GM23338 (cell line): ENCODE measurements around the gene FHAD1. TPM values are rescaled to one million over a fixed set of nuclear protein-coding genes. Genes with fewer than 3 reads are reported as not detected.

ENCODE experiments used
- ATAC-seq: fragments of 200-7000 bp; cut with Tn5 transposase; 3 replicates; pipeline ENCODE4 v1.9.1; 2020
- DNase-seq: peaks from one replicate; pipeline ENCODE4 v3.0.0-alpha.2; 2015; ENCODE audit warnings: low spot score
- H2AFZ ChIP-seq: fragments of 200-600 bp; sonication (generic); 2 replicates; pipeline ENCODE4 v1.8.0; 2016; ENCODE audit warnings: antibody characterized with exemption, mild to moderate bottlenecking, moderate library complexity
- H3F3A ChIP-seq: fragments of 200-600 bp; sonication (generic); replicated peaks from 2 replicates; pipeline ENCODE4 v1.8.0; 2017; ENCODE audit warnings: antibody characterized with exemption, mixed run types, low read depth
- H3K27ac ChIP-seq: fragments of 200-600 bp; sonication (generic); 2 replicates; pipeline ENCODE4 v1.6.1; 2016; ENCODE audit warnings: low read depth
- H3K27me3 ChIP-seq: fragments of 200-600 bp; sonication (generic); 2 replicates; pipeline ENCODE4 v1.8.0; 2016; ENCODE audit warnings: mild to moderate bottlenecking, mixed run types, moderate library complexity; ENCODE audit not compliant: insufficient read depth
- H3K36me3 ChIP-seq: fragments of 200-600 bp; sonication (generic); 2 replicates; pipeline ENCODE4 v1.8.0; 2016; ENCODE audit warnings: mild to moderate bottlenecking; ENCODE audit not compliant: insufficient read depth
- H3K4me1 ChIP-seq: fragments of 200-600 bp; sonication (generic); 2 replicates; pipeline ENCODE4 v1.8.0; 2016; ENCODE audit warnings: mild to moderate bottlenecking, moderate library complexity; ENCODE audit not compliant: insufficient read depth
- H3K4me2 ChIP-seq: fragments of 200-600 bp; sonication (generic); 2 replicates; pipeline ENCODE4 v1.7.1; 2017; ENCODE audit warnings: mixed run types
- H3K4me3 ChIP-seq: fragments of 200-600 bp; sonication (generic); 2 replicates; pipeline ENCODE4 v1.6.1; 2016; ENCODE audit warnings: mixed run types
- H3K79me2 ChIP-seq: fragments of 200-600 bp; sonication (generic); replicated peaks from 2 replicates; pipeline ENCODE4 v1.8.0; 2017; ENCODE audit warnings: mild to moderate bottlenecking; ENCODE audit not compliant: insufficient read depth
- H3K9me2 ChIP-seq: fragments of 200-600 bp; sonication (generic); 2 replicates; pipeline ENCODE4 v1.8.0; 2017; ENCODE audit not compliant: insufficient read depth
- H4K20me1 ChIP-seq: fragments of 200-600 bp; sonication (generic); replicated peaks from 2 replicates; pipeline ENCODE4 v1.8.0; 2017; ENCODE audit warnings: mild to moderate bottlenecking; ENCODE audit not compliant: insufficient read depth
- H3K27ac Mint-ChIP-seq: 2 replicates; pipeline ENCODE4 v1.8.0; 2020; ENCODE audit warnings: inconsistent platforms, mild to moderate bottlenecking, moderate library complexity, mixed read lengths
- H3K27me3 Mint-ChIP-seq: 3 replicates; pipeline ENCODE4 v1.8.0; 2022; ENCODE audit warnings: low read depth, mild to moderate bottlenecking, moderate library complexity, mixed read lengths, inconsistent platforms; ENCODE audit not compliant: insufficient read depth, poor library complexity
- H3K36me3 Mint-ChIP-seq: 3 replicates; pipeline ENCODE4 v1.8.0; 2021; ENCODE audit warnings: low read depth, mild to moderate bottlenecking, inconsistent platforms, moderate library complexity, mixed read lengths
- H3K4me1 Mint-ChIP-seq: 3 replicates; pipeline ENCODE4 v1.8.0; 2020; ENCODE audit warnings: mild to moderate bottlenecking, inconsistent platforms, mixed read lengths
- H3K4me3 Mint-ChIP-seq: 3 replicates; pipeline ENCODE4 v1.8.0; 2021; ENCODE audit warnings: moderate library complexity, mild to moderate bottlenecking, inconsistent platforms, mixed read lengths
- H3K9me3 Mint-ChIP-seq: 3 replicates; pipeline ENCODE4 v1.8.0; 2020; ENCODE audit warnings: moderate library complexity, mild to moderate bottlenecking, inconsistent platforms, mixed read lengths
- CREB1 ChIP-seq: fragments of 250-450 bp; sonication (Bioruptor Pico); IDR thresholded peaks from 2 replicates; pipeline ENCODE4 v1.5.0; 2020; ENCODE audit warnings: low read depth, mild to moderate bottlenecking, moderate library complexity
- CTCF ChIP-seq, 2 experiments: fragments of 200-600 bp in 1 of 2; sonication (generic) in 1 of 2; conservative IDR thresholded peaks; 2 replicates each; pipeline versions ENCODE4 v1.5.1 to v1.6.1; 2016 to 2017; ENCODE audit warnings: antibody characterized with exemption in 2 of 2, low read depth in 2 of 2, mild to moderate bottlenecking in 2 of 2, moderate library complexity in 1 of 2
- ETS1 ChIP-seq: IDR thresholded peaks from 2 replicates; pipeline ENCODE4 v1.6.1; 2016; ENCODE audit warnings: antibody characterized with exemption
- EZH2 ChIP-seq: fragments of 200-600 bp; sonication (generic); IDR thresholded peaks from one replicate; pipeline ENCODE4 v1.8.0; 2017; ENCODE audit warnings: antibody characterized with exemption, mild to moderate bottlenecking, low read depth; ENCODE audit not compliant: unreplicated experiment
- EZH2phosphoT487 ChIP-seq: fragments of 200-600 bp; sonication (generic); IDR thresholded peaks from one replicate; pipeline ENCODE4 v1.8.1; 2018; ENCODE audit warnings: antibody characterized with exemption; ENCODE audit not compliant: unreplicated experiment
- NANOG ChIP-seq: IDR thresholded peaks from 2 replicates; pipeline ENCODE4 v1.6.1; 2016; ENCODE audit warnings: antibody characterized with exemption, borderline replicate concordance
- POLR2AphosphoS5 ChIP-seq: IDR thresholded peaks from 2 replicates; pipeline ENCODE4 v1.6.1; 2016; ENCODE audit warnings: antibody characterized with exemption, low read depth
- ZNF114 ChIP-seq: fragments of 250-450 bp; sonication (Bioruptor Pico); IDR thresholded peaks from 2 replicates; pipeline ENCODE4 v1.5.0; 2020; ENCODE audit warnings: mild to moderate bottlenecking, moderate library complexity
- ZNF331 ChIP-seq: fragments of 250-450 bp; sonication (Bioruptor Pico); IDR thresholded peaks from 2 replicates; pipeline ENCODE4 v1.5.0; 2020; ENCODE audit warnings: low read depth, mild to moderate bottlenecking, moderate library complexity
- ZNF462 ChIP-seq: fragments of 250-450 bp; sonication (Bioruptor Pico); IDR thresholded peaks from 2 replicates; pipeline ENCODE4 v1.5.0; 2020; ENCODE audit warnings: mild to moderate bottlenecking, moderate library complexity
- polyA plus RNA-seq: library from polyadenylated mRNA; unstranded; fragments of >200 nt; fragmentation: Nextera tagmentation; extraction: Ambion mirVana; gene quantifications from 2 replicates; pipeline ENCODE4 v1.2.1, GENCODE V29; 2016
- total RNA-seq: library from RNA; depleted of rRNA; stranded (reverse); fragments of >200 nt; shearing (Covaris generic); gene quantifications from 2 replicates; pipeline ENCODE4 v1.2.3, GENCODE V29; 2014

FHAD1 gene
- total and polyA plus RNA-seq, 2 experiments from 2014 or later = 1.8 to 3.3 TPM

- TF ChIP-seq NANOG (no peak), ZNF114 (no peak), CREB1 (CRISPR knock-in tag) (no peak)
These were observed 181.9 kb downstream of the FHAD1 start (continued) for GRCh38 chr1:15428815-15429435.

GRCh38 chr1:15429701-15430149 is 182.7 kb downstream of the FHAD1 start:
- no peaks in the 10 kb centered on the region for H3K9me2 ChIP-seq
- ATAC-seq (no peak), DNase-seq (no peak)
- no peaks in the 10 kb centered on the region for H3K79me2 ChIP-seq
- H3K36me3 Mint-ChIP-seq = no peaks in the 10 kb centered on the region; the same call in 2 of the 3 replicates
- H3K4me2 ChIP-seq = no peak overlapping the region
- H3K27me3 ChIP-seq = no peaks in the 10 kb centered on the region
- no peak overlapping the region for H3K4me3 Mint-ChIP-seq
- H3F3A ChIP-seq = no peaks in the 10 kb centered on the region
- peaks cover 12% of the 10 kb centered on the region for H3K27me3 Mint-ChIP-seq
- TF ChIP-seq CTCF (conservative IDR thresholded peaks at IDR 0.05; ENCODE audit: low read depth in 2 of 2) = no peak
- TF ChIP-seq EZH2 = no peak
- TF ChIP-seq CREB1 (CRISPR knock-in tag) = no peak
- no peak for TF ChIP-seq EZH2phosphoT487
- no peak for TF ChIP-seq ZNF462 (CRISPR knock-in tag)
- TF ChIP-seq ZNF331 (CRISPR knock-in tag) = no peak
- no peak for TF ChIP-seq NANOG
- TF ChIP-seq ETS1 = no peak
- TF ChIP-seq POLR2AphosphoS5 = no peak
- no peaks in the 10 kb centered on the region for H3K36me3 ChIP-seq
- no peak overlapping the region for H3K4me3 ChIP-seq
- H3K27ac ChIP-seq = no peak overlapping the region; the same call in 1 of the 2 replicates
- H3K4me1 ChIP-seq = no peaks in the 10 kb centered on the region
- no peak overlapping the region for H3K27ac Mint-ChIP-seq
- no peaks in the 10 kb centered on the region for H4K20me1 ChIP-seq
- H3K9me3 Mint-ChIP-seq = no peaks in the 10 kb centered on the region
- peaks cover 11% of the 10 kb centered on the region; the same call in 2 of the 3 replicates for H3K4me1 Mint-ChIP-seq
- no peak overlapping the region for H2AFZ ChIP-seq
